WI38 (cell line): ENCODE data around the gene RRP1B.

Experiments
- H3K4me3 ChIP-seq: 2 replicates; pipeline ENCODE4 v1.5.1; 2011; ENCODE audit warnings: low read depth, mild to moderate bottlenecking, control low read depth, low read length
- CTCF ChIP-seq: IDR thresholded peaks from 2 replicates; pipeline ENCODE4 v1.5.1; 2012; ENCODE audit warnings: low read depth, mild to moderate bottlenecking, control low read depth, low read length

RRP1B gene

GRCh38 chr21:43640400-43640799, 19.0 kb upstream of the RRP1B start:
- TF ChIP-seq CTCF, result no peak
- no peak overlapping the region for H3K4me3 ChIP-seq

- H3K4me3 ChIP-seq, result no peak overlapping the region
- TF ChIP-seq CTCF, result no peak
These were observed 16.2 kb upstream of the RRP1B start for GRCh38 chr21:43643193-43643592.

- TF ChIP-seq CTCF, result no peak
These were observed 15.3 kb upstream of the RRP1B start for GRCh38 chr21:43644071-43644470.

GRCh38 chr21:43644609-43645008, 14.8 kb upstream of the RRP1B start:
- TF ChIP-seq CTCF, result no peak
- no peak overlapping the region for H3K4me3 ChIP-seq

More at GRCh38 chr21:43644071-43644470, 15.3 kb upstream of the RRP1B start:
- no peak overlapping the region for H3K4me3 ChIP-seq

- TF ChIP-seq CTCF, result peak; percentile 60
- no peak overlapping the region for H3K4me3 ChIP-seq
These were observed 14.0 kb upstream of the RRP1B start for GRCh38 chr21:43645136-43645891.

- H3K4me3 ChIP-seq, result no peak overlapping the region
- TF ChIP-seq CTCF, result no peak
These were observed 13.4 kb upstream of the RRP1B start for GRCh38 chr21:43645976-43646375.

- TF ChIP-seq CTCF, result peak; percentile 94
- H3K4me3 ChIP-seq, result no peak overlapping the region
These were observed 12.7 kb upstream of the RRP1B start for GRCh38 chr21:43646550-43647260.
